Activated naive CD8-positive, alpha-beta T cell treated with anti-CD3 and anti-CD28 coated beads, Interleukin-2, amount 50 U/mL, for 16 hours (primary cell): ENCODE measurements around the gene CCDC192.

ENCODE experiments used
- DNase-seq: peaks from one replicate; pipeline ENCODE4 v3.0.0-alpha.2; 2020; ENCODE audit warnings: low read depth, low spot score

CCDC192 gene

GRCh38 chr5:127810017-127810416, 106.8 kb downstream of the CCDC192 start:
- DNase-seq, result no peak

- no peak for DNase-seq
Observed at GRCh38 chr5:127810707-127811490, 107.7 kb downstream of the CCDC192 start.

- no peak for DNase-seq
Observed at GRCh38 chr5:127812570-127812969, 109.4 kb downstream of the CCDC192 start.

- DNase-seq, result no peak
Observed at GRCh38 chr5:127813633-127814587, 110.7 kb downstream of the CCDC192 start.

- no peak for DNase-seq
Observed at GRCh38 chr5:127814588-127814973, 111.4 kb downstream of the CCDC192 start.

- no peak for DNase-seq
Observed at GRCh38 chr5:127820910-127821553, 117.8 kb downstream of the CCDC192 start.

- DNase-seq, result no peak
Observed at GRCh38 chr5:127821896-127822295, 118.7 kb downstream of the CCDC192 start.

GRCh38 chr5:127824126-127824525, 120.9 kb downstream of the CCDC192 start:
- no peak for DNase-seq

GRCh38 chr5:127826011-127826410, 122.8 kb downstream of the CCDC192 start:
- no peak for DNase-seq

GRCh38 chr5:127827451-127827850, 124.3 kb downstream of the CCDC192 start:
- no peak for DNase-seq

GRCh38 chr5:127830157-127830556, 127.0 kb downstream of the CCDC192 start:
- no peak for DNase-seq

GRCh38 chr5:127830829-127831598, 127.8 kb downstream of the CCDC192 start:
- no peak for DNase-seq

- DNase-seq, result no peak
Observed at GRCh38 chr5:127832067-127832466, 128.9 kb downstream of the CCDC192 start.

GRCh38 chr5:127834094-127834531, 130.9 kb downstream of the CCDC192 start:
- no peak for DNase-seq

- no peak for DNase-seq
Observed at GRCh38 chr5:127834554-127834953, 131.4 kb downstream of the CCDC192 start.

GRCh38 chr5:127838661-127839060, 135.5 kb downstream of the CCDC192 start:
- DNase-seq, result no peak

GRCh38 chr5:127839072-127839471, 135.9 kb downstream of the CCDC192 start:
- DNase-seq, result no peak

GRCh38 chr5:127839496-127840197, 136.5 kb downstream of the CCDC192 start:
- DNase-seq, result no peak

- no peak for DNase-seq
Observed at GRCh38 chr5:127840198-127840524, 137.0 kb downstream of the CCDC192 start.

GRCh38 chr5:127840809-127841208, 137.6 kb downstream of the CCDC192 start:
- no peak for DNase-seq

GRCh38 chr5:127844581-127845021, 141.4 kb downstream of the CCDC192 start:
- DNase-seq, result no peak
